Breast epithelium (tissue), 4 donors: ENCODE data around the gene OSGEP. TPM values are rescaled to one million over a fixed set of nuclear protein-coding genes. Genes with fewer than 3 reads are reported as not detected.

Experiments used
- DNase-seq, 2 donors: peaks; one replicate each; pipeline ENCODE4 v3.0.0-alpha.2; 2019; ENCODE audit warnings: low spot score in 2 of 2
- H3K27ac ChIP-seq, 2 donors: fragments of 200-600 bp; sonication (generic) in 1 of 2; one replicate each; pipeline ENCODE4 v1.5.1; 2016 to 2019; ENCODE audit warnings: mild to moderate bottlenecking in 1 of 2
- H3K27me3 ChIP-seq, 2 donors: fragments of 200-600 bp; sonication (generic) in 1 of 2; one replicate each; pipeline versions ENCODE4 v1.5.1 to v1.6.0; 2017 to 2019; ENCODE audit warnings: control low read depth in 1 of 2, mild to moderate bottlenecking in 1 of 2
- H3K36me3 ChIP-seq: fragments of 200-600 bp; one replicate; pipeline ENCODE4 v1.5.1; 2019
- H3K4me1 ChIP-seq, 2 donors: fragments of 200-600 bp; sonication (generic); one replicate each; pipeline ENCODE4 v1.5.1; 2016 to 2019; ENCODE audit warnings: control low read depth in 1 of 2
- H3K4me3 ChIP-seq, 3 donors: fragments of 200-600 bp; sonication (generic); 1 replicate in 2 of 3; 2 replicates in 1 of 3; pipeline ENCODE4 v1.5.1; 2016 to 2019; ENCODE audit warnings: mild to moderate bottlenecking in 3 of 3, moderate library complexity in 2 of 3
- H3K9me3 ChIP-seq, 2 donors: fragments of 200-600 bp; sonication (generic) in 1 of 2; one replicate each; pipeline ENCODE4 v1.5.1; 2016 to 2019; ENCODE audit warnings: control low read depth in 1 of 2
- CTCF ChIP-seq, 3 donors: fragments of 450-650 bp; IDR thresholded peaks; one replicate each; pipeline ENCODE4 v1.5.1; 2016 to 2017; ENCODE audit warnings: antibody characterized with exemption in 3 of 3, mild to moderate bottlenecking in 3 of 3, moderate library complexity in 3 of 3
- POLR2A ChIP-seq: fragments of 450-650 bp; IDR thresholded peaks from one replicate; pipeline ENCODE4 v1.6.1; 2016; ENCODE audit warnings: antibody characterized with exemption, mild to moderate bottlenecking, moderate library complexity
- POLR2AphosphoS5 ChIP-seq, 3 donors: sonication (generic); formaldehyde crosslinking; IDR thresholded peaks; one replicate each; pipeline ENCODE4 v1.6.1; 2017; ENCODE audit warnings: antibody characterized with exemption in 3 of 3
- intact Hi-C: fragments of 100-400 bp; cut with DNase I; formaldehyde crosslinking; loops from one replicate; pipeline ENCODE4 v1.15.1; 2023; ENCODE audit warnings: low total_unique reads
- total RNA-seq, 3 donors: library from RNA; depleted of rRNA; stranded (reverse); fragments of >200 nt; gene quantifications; one replicate each; pipeline ENCODE4 v1.1.0, GENCODE V29; 2016

The OSGEP gene
- total RNA-seq, 3 donors from 2014 or later, result 38.1 to 66.9 (median 57.5) TPM

- H3K4me1 ChIP-seq, result no peaks in the 10 kb centered on the region
- no peaks in the 10 kb centered on the region for H3K27me3 ChIP-seq
- H3K4me3 ChIP-seq, result no peak overlapping the region
- no peaks in the 10 kb centered on the region for H3K9me3 ChIP-seq
- DNase-seq, result no peak
- no peaks in the 10 kb centered on the region for H3K36me3 ChIP-seq
- no peak for TF ChIP-seq POLR2AphosphoS5 (IDR thresholded peaks at IDR 0.05)
- TF ChIP-seq POLR2A, result no peak
- no peak for TF ChIP-seq CTCF (IDR thresholded peaks at IDR 0.05)
- intact Hi-C loops, result no loop called here
- no peak overlapping the region for H3K27ac ChIP-seq
Measured at GRCh38 chr14:20489093-20489994, 34.7 kb upstream of the OSGEP start.

- no peak for DNase-seq
- Histone ChIP-seq H3K36me3 (no peaks in the 10 kb centered on the region), H3K27ac (no peak overlapping the region), H3K4me3 (no peak overlapping the region), H3K4me1 (no peaks in the 10 kb centered on the region), H3K9me3 (no peaks in the 10 kb centered on the region), H3K27me3 (no peaks in the 10 kb centered on the region)
- TF ChIP-seq POLR2AphosphoS5 (IDR thresholded peaks at IDR 0.05) (no peak), POLR2A (no peak), CTCF (IDR thresholded peaks at IDR 0.05) (no peak)
- intact Hi-C loops, result no loop called here
Measured at GRCh38 chr14:20487396-20487725, 32.7 kb upstream of the OSGEP start.

- no peak overlapping the region for H3K27ac ChIP-seq
- TF ChIP-seq POLR2A (no peak), CTCF (IDR thresholded peaks at IDR 0.05) (no peak), POLR2AphosphoS5 (IDR thresholded peaks at IDR 0.05) (no peak)
- H3K36me3 ChIP-seq, result no peaks in the 10 kb centered on the region
- H3K27me3 ChIP-seq, result no peaks in the 10 kb centered on the region
- H3K4me3 ChIP-seq, result no peak overlapping the region
- intact Hi-C loops, result no loop called here
- H3K9me3 ChIP-seq, result no peaks in the 10 kb centered on the region
- DNase-seq, result no peak
- no peaks in the 10 kb centered on the region for H3K4me1 ChIP-seq
Measured at GRCh38 chr14:20486684-20487395, 32.2 kb upstream of the OSGEP start.

GRCh38 chr14:20485900-20486299 is 31.3 kb upstream of the OSGEP start:
- TF ChIP-seq POLR2AphosphoS5 (IDR thresholded peaks at IDR 0.05) (no peak), POLR2A (no peak), CTCF (IDR thresholded peaks at IDR 0.05) (no peak)
- Histone ChIP-seq H3K4me1 (no peaks in the 10 kb centered on the region), H3K36me3 (no peaks in the 10 kb centered on the region), H3K27ac (no peak overlapping the region), H3K27me3 (no peaks in the 10 kb centered on the region), H3K4me3 (no peak overlapping the region), H3K9me3 (no peaks in the 10 kb centered on the region)
- intact Hi-C loops, result no loop called here
- no peak for DNase-seq

- H3K4me1 ChIP-seq, result no peaks in the 10 kb centered on the region
- TF ChIP-seq POLR2AphosphoS5 (IDR thresholded peaks at IDR 0.05) (no peak), CTCF (IDR thresholded peaks at IDR 0.05) (no peak), POLR2A (no peak)
- H3K4me3 ChIP-seq, result no peak overlapping the region
- DNase-seq, result no peak
- H3K27ac ChIP-seq, result no peak overlapping the region
- no peaks in the 10 kb centered on the region for H3K27me3 ChIP-seq
- H3K9me3 ChIP-seq, result no peaks in the 10 kb centered on the region
- no peaks in the 10 kb centered on the region for H3K36me3 ChIP-seq
- intact Hi-C loops, result no loop called here
Measured at GRCh38 chr14:20482382-20482781, 27.8 kb upstream of the OSGEP start.
